ENCODE results near the gene MYO1E. TPM values are rescaled to one million over a fixed set of nuclear protein-coding genes. Genes with fewer than 3 reads are reported as not detected.

Gene MYO1E
- total and polyA plus RNA-seq, 2 of the 8 experiments (the other 6 are each of a cell fraction or from before 2014, with no cell fraction given): 19.6 to 142 TPM

DNA sequence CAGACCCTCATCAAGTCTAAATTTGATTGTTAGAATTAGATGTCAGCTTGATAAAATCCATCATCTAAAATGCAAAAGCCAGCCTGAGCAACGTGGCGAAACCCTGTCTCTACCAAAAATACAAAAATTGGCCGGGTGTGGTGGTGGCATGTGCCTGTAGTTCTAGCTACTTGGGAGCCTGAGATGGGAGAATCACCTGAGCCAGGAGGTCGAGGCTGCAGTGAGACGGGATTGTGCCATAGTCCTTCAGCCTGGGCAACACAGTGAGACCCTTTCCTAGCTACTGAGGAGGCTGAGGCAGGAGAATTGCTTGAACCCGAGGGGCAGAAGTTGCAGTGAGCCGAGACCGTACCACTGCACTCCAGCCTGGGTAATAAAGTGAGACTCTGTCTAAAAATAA lies 69.5 kb downstream of the MYO1E start:
- TF ChIP-seq POU5F1 (IDR thresholded peaks at IDR 0.05; ENCODE audit: low read depth, low read length) (no peak), RAD21 (IDR thresholded peaks at IDR 0.05 in 1 of 2, conservative IDR thresholded peaks at IDR 0.05 in 1 of 2; ENCODE audit: low read depth in 2 of 2, low read length in 2 of 2) (no peak), CBX8 (IDR thresholded peaks at IDR 0.05; ENCODE audit: borderline replicate concordance, low read depth, low read length) (no peak), SIX5 (IDR thresholded peaks at IDR 0.05; ENCODE audit: low read depth, low read length) (no peak), TAF7 (optimal IDR thresholded peaks at IDR 0.05; ENCODE audit: borderline replicate concordance, low read depth, low read length) (no peak)
- Histone ChIP-seq H4K5ac (ENCODE audit: insufficient read length, low read depth, low read length) (no peak overlapping the region), H4K20me1 (replicated peaks in 1 of 2; ENCODE audit: control insufficient read depth in 1 of 2, insufficient read depth in 2 of 2, low read length in 2 of 2) (peaks cover 3 to 7% of the 10 kb centered on the region in 2 experiments), H2BK12ac (ENCODE audit: low read depth, low read length) (no peak overlapping the region), H3K27me3 (replicated peaks in 1 of 4; ENCODE audit: control insufficient read depth in 3 of 4, extremely low read depth in 1 of 4, insufficient read depth in 3 of 4, low read length in 3 of 4) (no peaks in the 10 kb centered on the region), H2BK5ac (ENCODE audit: low read depth, low read length) (no peak overlapping the region), H2AK5ac (ENCODE audit: low read depth, low read length) (no peak overlapping the region; the same call in 1 of the 2 replicates), H3K4me3 (ENCODE audit: extremely low read depth in 1 of 4, insufficient read depth in 2 of 4, low read depth in 3 of 4, low read length in 4 of 4) (no peak overlapping the region), H2AFZ (ENCODE audit: low read length) (no peak overlapping the region), H3K27ac (ENCODE audit: low read depth, low read length) (no peak overlapping the region), H3K9me3 (ENCODE audit: insufficient read depth in 2 of 2, low read depth in 1 of 2, low read length in 1 of 2) (no peaks in the 10 kb centered on the region), H3K79me2 (ENCODE audit: control insufficient read depth in 1 of 2, insufficient read depth in 2 of 2, low read length in 2 of 2) (peaks cover 0 to 61% of the 10 kb centered on the region in 2 experiments; a peak in 2 of 4 replicates), H3K4ac (replicated peaks; ENCODE audit: insufficient read length, low read depth, low read length) (no peak overlapping the region), H3K9ac (replicated peaks in 1 of 4; ENCODE audit: extremely low read depth in 1 of 4, low read depth in 3 of 4, low read length in 3 of 4) (no peak overlapping the region), H3K14ac (ENCODE audit: insufficient read length) (no peak overlapping the region), H3K18ac (ENCODE audit: extremely low read depth, low read length) (no peak overlapping the region), H3K4me2 (ENCODE audit: insufficient read depth in 1 of 2, low read depth in 2 of 2, low read length in 2 of 2) (no peak overlapping the region), H3K79me1 (ENCODE audit: low read depth, low read length) (peaks cover 13% of the 10 kb centered on the region; the same call in 1 of the 2 replicates), H3K56ac (replicated peaks; ENCODE audit: insufficient read length, low read depth, low read length) (no peak overlapping the region), H3K36me3 (ENCODE audit: control insufficient read depth in 2 of 4, insufficient read depth in 4 of 4, low read length in 3 of 4) (no peaks in the 10 kb centered on the region), H2BK15ac (ENCODE audit: low read length) (no peak overlapping the region), H4K8ac (ENCODE audit: extremely low read depth, insufficient read depth, low read length) (no peak overlapping the region), H2BK20ac (ENCODE audit: low read length) (no peak overlapping the region), H3K23me2 (ENCODE audit: low read depth, low read length) (no peaks in the 10 kb centered on the region), H2BK120ac (replicated peaks; ENCODE audit: low read depth, low read length) (no peak overlapping the region), H3K4me1 (replicated peaks in 1 of 4; ENCODE audit: control insufficient read depth in 3 of 4, insufficient read depth in 4 of 4, low read length in 3 of 4) (peaks cover 0 to 7% (median 0%) of the 10 kb centered on the region in 4 experiments; a peak in 2 of 7 replicates), H4K91ac (replicated peaks; ENCODE audit: insufficient read length, low read length) (no peak overlapping the region), H3K23ac (ENCODE audit: insufficient read length) (no peak overlapping the region)
- ChIA-PET POLR2A (ENCODE audit: partially characterized antibody) (interaction anchor here (0.9 to 1.3 kb wide), 2 partner anchors 9 to 70 kb away, joined by 3 read pairs; partner anchors contain the start of gene MYO1E), CTCF (ENCODE audit: partially characterized antibody) (interaction anchor here (0.8 to 1.3 kb wide), 3 partner anchors 11 to 57 kb away, joined by 3 read pairs; no protein-coding TSS in a partner anchor)
- DNase-seq (ENCODE audit: low read depth in 1 of 2, low spot score in 2 of 2): no peak
- FAIRE-seq: no peak
- WGBS, 2 experiments (ENCODE audit: extremely low coverage in 1 of 2, insufficient coverage in 1 of 2, insufficient read length in 1 of 2, insufficient replicate concordance in 2 of 2, low coverage in 1 of 2, low lambda C conversion rate in 2 of 2, missing lambda C conversion rate in 1 of 2): 98% methylated on average over 8 of the region's 8 CpGs; no CpG with 5 or more reads in 1 of the 2 experiments
